ENCODE measurements around the gene PER2.

Gene PER2

DNA sequence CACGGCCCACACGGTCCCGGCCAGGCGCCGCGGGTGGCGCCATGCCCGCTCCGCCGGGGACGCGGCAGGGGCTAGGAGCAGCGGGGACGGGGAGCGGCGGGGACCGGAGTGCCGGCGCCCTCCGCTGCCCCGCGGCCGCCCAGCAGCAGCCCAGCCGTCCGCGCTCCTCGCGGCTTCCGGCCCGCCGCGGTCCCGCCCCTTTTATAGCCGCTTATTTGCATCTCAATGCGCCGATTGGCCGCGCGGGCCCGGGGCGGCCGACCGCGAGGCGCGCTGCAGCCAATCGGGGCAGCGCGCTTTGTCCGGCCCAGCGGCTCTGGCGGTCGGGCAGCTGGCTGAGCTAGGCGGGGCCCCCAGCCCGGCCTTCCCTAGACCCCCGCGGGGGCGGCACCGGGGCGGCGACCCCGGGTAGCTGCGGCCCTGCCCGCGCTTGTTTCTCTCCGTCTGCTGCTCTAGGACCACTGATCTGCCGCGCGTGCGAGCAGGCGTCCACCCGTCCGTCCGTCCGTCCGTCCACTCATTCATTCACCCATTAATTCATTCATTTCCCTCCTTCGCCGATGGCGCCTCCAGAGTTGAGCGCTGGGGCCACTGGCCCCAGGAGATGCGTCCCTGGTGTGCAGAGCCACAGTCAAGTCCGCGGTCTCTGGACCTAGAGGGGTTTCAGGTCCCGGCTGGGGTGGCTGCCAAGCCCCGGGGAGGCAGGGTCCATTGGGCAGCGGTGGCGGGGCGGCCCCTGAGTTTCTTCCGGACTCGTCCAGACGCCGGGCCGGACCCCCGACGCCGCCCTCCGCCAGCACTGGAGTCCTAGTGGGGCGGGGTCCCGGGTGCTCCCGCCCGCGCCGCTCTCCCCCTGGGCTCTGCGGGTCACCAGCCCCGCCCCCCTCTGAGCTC lies 48.3 kb downstream of the PER2 start, which contains the start of gene HES6:
HES6 (minus strand) TSS at position 176 of the 894 bp plus-strand sequence; CDS start at position 43, 133 bp downstream.
- TF ChIP-seq POLR2AphosphoS5 (IDR thresholded peaks at IDR 0.05; ENCODE audit: low read depth, low read length) (peak; percentile 91), TAF1 (IDR thresholded peaks at IDR 0.05; ENCODE audit: borderline replicate concordance, insufficient read depth, low read length) (0 out of 2 replicates have a peak, but pooled peaks have one; percentile 51), SIN3A (IDR thresholded peaks at IDR 0.05; ENCODE audit: borderline replicate concordance, insufficient read depth, low read length) (no peak), FOXP2 (optimal IDR thresholded peaks at IDR 0.05; ENCODE audit: borderline replicate concordance, extremely low read depth, extremely low read length, insufficient read depth) (peak; percentile 56)
- TF ChIP-seq, protein P1, sequence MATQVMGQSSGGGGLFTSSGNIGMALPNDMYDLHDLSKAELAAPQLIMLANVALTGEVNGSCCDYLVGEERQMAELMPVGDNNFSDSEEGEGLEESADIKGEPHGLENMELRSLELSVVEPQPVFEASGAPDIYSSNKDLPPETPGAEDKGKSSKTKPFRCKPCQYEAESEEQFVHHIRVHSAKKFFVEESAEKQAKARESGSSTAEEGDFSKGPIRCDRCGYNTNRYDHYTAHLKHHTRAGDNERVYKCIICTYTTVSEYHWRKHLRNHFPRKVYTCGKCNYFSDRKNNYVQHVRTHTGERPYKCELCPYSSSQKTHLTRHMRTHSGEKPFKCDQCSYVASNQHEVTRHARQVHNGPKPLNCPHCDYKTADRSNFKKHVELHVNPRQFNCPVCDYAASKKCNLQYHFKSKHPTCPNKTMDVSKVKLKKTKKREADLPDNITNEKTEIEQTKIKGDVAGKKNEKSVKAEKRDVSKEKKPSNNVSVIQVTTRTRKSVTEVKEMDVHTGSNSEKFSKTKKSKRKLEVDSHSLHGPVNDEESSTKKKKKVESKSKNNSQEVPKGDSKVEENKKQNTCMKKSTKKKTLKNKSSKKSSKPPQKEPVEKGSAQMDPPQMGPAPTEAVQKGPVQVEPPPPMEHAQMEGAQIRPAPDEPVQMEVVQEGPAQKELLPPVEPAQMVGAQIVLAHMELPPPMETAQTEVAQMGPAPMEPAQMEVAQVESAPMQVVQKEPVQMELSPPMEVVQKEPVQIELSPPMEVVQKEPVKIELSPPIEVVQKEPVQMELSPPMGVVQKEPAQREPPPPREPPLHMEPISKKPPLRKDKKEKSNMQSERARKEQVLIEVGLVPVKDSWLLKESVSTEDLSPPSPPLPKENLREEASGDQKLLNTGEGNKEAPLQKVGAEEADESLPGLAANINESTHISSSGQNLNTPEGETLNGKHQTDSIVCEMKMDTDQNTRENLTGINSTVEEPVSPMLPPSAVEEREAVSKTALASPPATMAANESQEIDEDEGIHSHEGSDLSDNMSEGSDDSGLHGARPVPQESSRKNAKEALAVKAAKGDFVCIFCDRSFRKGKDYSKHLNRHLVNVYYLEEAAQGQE (IDR thresholded peaks at IDR 0.05; ENCODE audit: insufficient read depth in 1 of 2, low read depth in 2 of 2, low read length in 2 of 2): no peak

DNA sequence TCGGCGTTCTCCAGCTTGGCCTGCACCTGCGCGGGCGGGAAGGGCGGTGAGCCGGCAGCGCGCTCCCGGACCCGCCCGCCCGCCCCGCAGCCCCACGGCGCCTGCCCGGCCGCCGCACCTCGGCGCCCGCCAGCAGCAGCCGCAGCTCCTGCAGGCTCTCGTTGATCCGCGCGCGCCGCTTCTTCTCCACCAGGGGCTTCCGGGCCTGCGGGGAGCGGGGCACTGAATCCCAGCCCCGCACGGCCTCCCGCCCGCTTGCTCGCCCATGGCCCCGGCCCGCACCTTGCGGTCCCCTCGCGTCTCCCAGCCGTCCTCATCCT lies 48.9 kb downstream of the PER2 start:
- TF ChIP-seq, protein P1 (IDR thresholded peaks at IDR 0.05; ENCODE audit: insufficient read depth in 1 of 2, low read depth in 2 of 2, low read length in 2 of 2): no peak
- TF ChIP-seq TAF1 (IDR thresholded peaks at IDR 0.05; ENCODE audit: borderline replicate concordance, insufficient read depth, low read length) (no peak), POLR2AphosphoS5 (IDR thresholded peaks at IDR 0.05; ENCODE audit: low read depth, low read length) (no peak), SIN3A (IDR thresholded peaks at IDR 0.05; ENCODE audit: borderline replicate concordance, insufficient read depth, low read length) (no peak), FOXP2 (optimal IDR thresholded peaks at IDR 0.05; ENCODE audit: borderline replicate concordance, extremely low read depth, extremely low read length, insufficient read depth) (no peak)

DNA sequence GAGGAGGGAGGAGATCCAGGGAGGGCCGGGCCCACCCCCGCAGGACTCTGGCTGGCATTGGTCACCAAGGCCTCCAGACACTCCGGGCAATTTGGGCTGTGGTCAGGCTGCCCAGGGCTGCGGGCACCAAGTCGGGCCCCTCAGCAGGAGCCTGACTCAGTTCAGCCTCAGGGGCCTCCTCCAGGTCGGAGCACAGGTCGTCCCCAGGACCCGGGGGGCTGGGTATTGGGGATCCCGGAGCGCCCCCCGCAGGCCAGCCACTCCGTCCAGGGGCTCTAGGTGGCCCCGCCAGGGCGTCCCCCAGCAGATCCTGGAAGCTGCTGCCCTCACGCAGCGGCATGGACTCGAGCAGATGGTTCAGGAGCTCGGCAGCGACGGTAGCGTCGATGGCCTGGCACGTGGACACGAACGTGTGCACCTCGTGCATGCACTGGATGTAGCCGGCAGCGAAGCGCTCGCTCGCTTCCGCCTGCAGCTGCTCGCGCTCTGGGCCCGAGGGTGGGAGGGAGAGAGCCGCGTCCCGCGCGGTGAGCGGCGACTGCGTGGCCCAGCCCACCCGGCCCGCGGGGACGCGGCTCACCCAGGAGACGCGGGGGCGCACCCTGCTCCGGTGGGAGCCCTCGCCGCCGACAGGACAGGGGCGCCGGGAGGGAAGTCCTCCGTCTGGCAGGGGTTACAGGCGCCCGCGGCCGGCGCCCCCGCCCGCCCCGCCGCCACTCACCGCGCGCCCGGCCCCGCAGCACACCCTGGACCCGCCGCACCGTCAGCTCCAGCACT lies 49.5 kb downstream of the PER2 start:
- peak; percentile 54 for TF ChIP-seq FOXP2 (optimal IDR thresholded peaks at IDR 0.05; ENCODE audit: borderline replicate concordance, extremely low read depth, extremely low read length, insufficient read depth)
- TF ChIP-seq POLR2AphosphoS5 (IDR thresholded peaks at IDR 0.05; ENCODE audit: low read depth, low read length): no peak

DNA sequence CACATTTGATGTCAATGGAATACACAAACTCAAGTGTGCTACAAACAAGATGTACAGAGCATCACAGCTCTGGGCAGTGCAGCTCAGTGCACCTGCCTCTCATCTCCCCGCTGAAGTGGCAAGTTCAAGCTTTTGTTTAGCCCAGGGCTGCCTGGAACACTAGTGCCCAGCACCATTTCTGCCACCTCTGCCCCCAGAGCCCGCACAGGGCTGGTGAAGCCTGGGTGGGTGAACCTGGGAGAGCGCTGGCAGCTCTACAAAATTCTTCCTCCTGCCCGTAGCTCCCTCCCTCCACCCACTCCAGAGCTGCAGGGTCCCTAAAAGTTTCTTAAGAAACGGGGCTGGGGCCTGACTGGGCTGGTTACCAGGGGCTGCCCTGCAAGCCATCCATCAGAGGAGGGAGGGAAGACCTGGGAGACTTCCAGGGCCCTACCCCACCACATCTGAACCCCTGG lies 50.1 kb downstream of the PER2 start:
- TF ChIP-seq FOXP2 (optimal IDR thresholded peaks at IDR 0.05; ENCODE audit: borderline replicate concordance, extremely low read depth, extremely low read length, insufficient read depth) (no peak), POLR2AphosphoS5 (IDR thresholded peaks at IDR 0.05; ENCODE audit: low read depth, low read length) (no peak), TAF1 (IDR thresholded peaks at IDR 0.05; ENCODE audit: borderline replicate concordance, insufficient read depth, low read length) (no peak), SIN3A (IDR thresholded peaks at IDR 0.05; ENCODE audit: borderline replicate concordance, insufficient read depth, low read length) (no peak)
- TF ChIP-seq, protein P1 (IDR thresholded peaks at IDR 0.05; ENCODE audit: insufficient read depth in 1 of 2, low read depth in 2 of 2, low read length in 2 of 2): no peak

DNA sequence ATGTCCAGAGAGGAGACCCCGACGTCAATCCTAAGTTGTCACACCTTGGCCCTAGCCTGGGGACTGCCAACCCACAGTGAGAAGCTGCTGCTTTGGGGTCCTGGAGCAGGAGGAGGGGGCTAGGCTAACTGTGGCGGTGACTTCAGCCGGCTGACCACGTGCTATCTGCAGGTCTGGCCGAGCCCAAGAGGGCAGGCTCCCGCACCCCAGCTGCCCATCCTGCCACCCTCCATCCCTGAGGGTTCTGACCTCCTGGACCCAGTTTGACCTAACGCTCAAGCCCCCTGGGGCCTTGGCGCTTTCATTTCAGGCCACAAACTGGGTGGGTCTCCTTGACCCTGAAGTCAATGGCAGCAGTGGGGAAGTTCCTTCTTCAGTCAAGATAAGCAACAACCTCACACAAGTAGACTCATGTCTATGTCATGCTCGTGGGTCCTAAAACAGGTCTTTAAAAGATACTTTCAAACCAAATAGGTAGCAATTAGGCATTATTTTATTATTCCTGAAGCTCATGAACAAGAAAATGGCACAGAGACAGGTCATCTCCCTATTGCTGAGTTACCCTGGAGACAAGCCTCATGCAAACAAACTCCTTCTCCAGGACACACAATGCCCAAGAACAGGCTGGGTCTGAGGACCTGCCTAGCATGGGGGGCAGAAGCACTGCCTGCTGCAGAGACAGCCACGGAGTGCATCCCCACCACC lies 50.8 kb downstream of the PER2 start:
- TF ChIP-seq, protein P1 (IDR thresholded peaks at IDR 0.05; ENCODE audit: insufficient read depth in 1 of 2, low read depth in 2 of 2, low read length in 2 of 2): no peak
- TF ChIP-seq FOXP2 (optimal IDR thresholded peaks at IDR 0.05; ENCODE audit: borderline replicate concordance, extremely low read depth, extremely low read length, insufficient read depth) (no peak), TAF1 (IDR thresholded peaks at IDR 0.05; ENCODE audit: borderline replicate concordance, insufficient read depth, low read length) (no peak), SIN3A (IDR thresholded peaks at IDR 0.05; ENCODE audit: borderline replicate concordance, insufficient read depth, low read length) (no peak), POLR2AphosphoS5 (IDR thresholded peaks at IDR 0.05; ENCODE audit: low read depth, low read length) (no peak)
